ENCODE data around the gene CWF19L2. TPM values are rescaled to one million over a fixed set of nuclear protein-coding genes. Genes with fewer than 3 reads are reported as not detected.

CWF19L2 gene
- total RNA-seq, 1 experiment from 2014 or later: 18.4 TPM

- Histone ChIP-seq H4K20me1 (ENCODE audit: control insufficient read depth, insufficient read depth, insufficient read length) (no peaks in the 10 kb centered on the region), H4K91ac (ENCODE audit: insufficient read length, low read depth, low read length) (no peak overlapping the region), H3K4me2 (ENCODE audit: insufficient read depth, insufficient read length, low read length) (no peak overlapping the region), H4K5ac (ENCODE audit: insufficient read length, low read depth, low read length) (no peak overlapping the region), H2BK120ac (ENCODE audit: low read depth, low read length, poor library complexity, severe bottlenecking) (no peak overlapping the region), H2BK15ac (ENCODE audit: low read depth, low read length) (no peak overlapping the region), H3K27me3 (ENCODE audit: insufficient read depth, low read length) (no peaks in the 10 kb centered on the region), H3K14ac (ENCODE audit: insufficient read depth, low read length) (no peak overlapping the region), H3K23me2 (ENCODE audit: insufficient read length, low read depth, low read length, poor library complexity, severe bottlenecking) (no peaks in the 10 kb centered on the region), H3K9ac (ENCODE audit: extremely low read depth, insufficient read length, low read length) (no peak overlapping the region), H3T11ph (ENCODE audit: low read length) (no peak overlapping the region), H3K4me1 (ENCODE audit: insufficient read depth, low read length) (no peaks in the 10 kb centered on the region), H4K8ac (replicated peaks; ENCODE audit: insufficient read length, low read depth, low read length) (no peak overlapping the region), H3K56ac (ENCODE audit: insufficient read length, low read depth, low read length) (no peak overlapping the region), H2BK12ac (ENCODE audit: insufficient read length, low read depth, low read length) (no peak overlapping the region), H2BK5ac (ENCODE audit: insufficient read length, low read length) (no peak overlapping the region), H2BK20ac (ENCODE audit: low read depth, low read length, poor library complexity, severe bottlenecking) (no peak overlapping the region), H3K9me3 (ENCODE audit: control insufficient read depth, low read depth, low read length) (no peaks in the 10 kb centered on the region), H3K18ac (ENCODE audit: insufficient read length, low read depth, low read length) (no peak overlapping the region), H3K79me1 (ENCODE audit: insufficient read depth, low read depth, low read length, poor library complexity, severe bottlenecking) (no peaks in the 10 kb centered on the region), H2AFZ (ENCODE audit: low read length) (no peak overlapping the region), H3K23ac (ENCODE audit: insufficient read length, low read depth, low read length) (no peak overlapping the region), H3K27ac (ENCODE audit: insufficient read length, low read depth, low read length) (no peak overlapping the region), H3K79me2 (ENCODE audit: insufficient read depth, low read length) (no peaks in the 10 kb centered on the region), H3K4ac (ENCODE audit: low read depth, low read length) (no peak overlapping the region), H2AK5ac (ENCODE audit: insufficient read length, low read length) (no peak overlapping the region)
- no peak for TF ChIP-seq CTCF (conservative IDR thresholded peaks at IDR 0.05)
- Mint-ChIP-seq H3K9me3 (peaks cover 31 to 36% of the 10 kb centered on the region in 2 experiments), H3K27ac (peak overlapping the region in 1 of 3 experiments; percentile 70; a peak in 2 of 7 replicates), H3K4me3 (no peak overlapping the region), H3K27me3 (ENCODE audit: low read depth) (no peaks in the 10 kb centered on the region), H3K4me1 (peaks cover 0 to 4% of the 10 kb centered on the region in 2 experiments; a peak in 2 of 4 replicates), H3K36me3 (ENCODE audit: insufficient read depth in 1 of 3, low read depth in 3 of 3) (peaks cover 34 to 44% (median 43%) of the 10 kb centered on the region in 3 experiments)
- peak; percentile 31 for DNase-seq
- no CpG with 5 or more reads among the region's 13 CpGs for WGBS (ENCODE audit: extremely low coverage, insufficient read length, low lambda C conversion rate)
Measured at GRCh38 chr11:107293677-107294344, 163.8 kb downstream of the CWF19L2 start.

Measured in H9 (cell line).